ENCODE data around the gene OXNAD1.

The OXNAD1 gene, protein sequence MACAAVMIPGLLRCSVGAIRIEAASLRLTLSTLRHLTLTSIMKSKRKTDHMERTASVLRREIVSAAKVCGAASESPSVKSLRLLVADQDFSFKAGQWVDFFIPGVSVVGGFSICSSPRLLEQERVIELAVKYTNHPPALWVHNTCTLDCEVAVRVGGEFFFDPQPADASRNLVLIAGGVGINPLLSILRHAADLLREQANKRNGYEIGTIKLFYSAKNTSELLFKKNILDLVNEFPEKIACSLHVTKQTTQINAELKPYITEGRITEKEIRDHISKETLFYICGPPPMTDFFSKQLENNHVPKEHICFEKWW

DNA sequence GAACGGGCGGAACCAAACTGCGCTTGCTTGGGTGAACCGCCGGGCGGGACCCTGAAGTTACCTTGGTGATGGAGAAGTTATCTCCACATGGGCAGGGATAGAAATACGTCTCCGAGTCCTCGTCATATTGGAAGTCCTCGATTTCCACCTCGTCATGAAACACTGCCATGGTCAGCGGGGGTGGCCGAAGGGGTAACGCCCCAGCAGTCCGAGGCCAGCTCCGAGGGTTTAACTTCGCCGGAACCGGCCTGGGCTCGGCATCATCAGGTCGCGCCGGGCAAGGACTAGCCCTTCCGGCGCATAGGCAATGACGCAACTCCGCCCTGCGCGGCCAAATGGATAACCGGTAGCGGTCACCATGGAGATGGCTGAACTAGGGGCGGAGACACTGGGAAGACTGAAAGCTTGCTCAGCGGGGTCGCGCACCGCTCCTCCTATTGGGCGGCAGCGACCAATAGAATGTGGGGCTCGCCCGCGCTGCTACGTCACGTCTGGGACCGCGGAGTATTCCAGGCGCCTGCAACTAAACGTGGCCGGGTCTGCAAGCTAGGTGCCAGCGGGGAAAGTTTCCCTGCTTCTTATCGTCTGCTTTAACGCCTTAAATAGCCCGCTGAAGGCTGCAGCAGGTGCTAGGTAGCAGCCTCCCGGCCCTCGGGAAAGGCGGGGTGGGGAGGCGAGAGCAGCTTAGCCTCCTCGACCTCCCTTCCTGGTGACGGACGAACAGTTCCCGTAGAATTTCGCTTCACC, at the start of gene OXNAD1, which contains the start of gene DPH3:
Gene OXNAD1, plus strand, starts transcription at position 505 of the 747 bp plus-strand sequence. CDS start 5,741 bp downstream, outside the sequence.
Gene DPH3, minus strand, starts transcription at position 236 of the 747 bp plus-strand sequence. Its CDS starts 67 bp downstream, at position 169.
- TF ChIP-seq, protein P1, sequence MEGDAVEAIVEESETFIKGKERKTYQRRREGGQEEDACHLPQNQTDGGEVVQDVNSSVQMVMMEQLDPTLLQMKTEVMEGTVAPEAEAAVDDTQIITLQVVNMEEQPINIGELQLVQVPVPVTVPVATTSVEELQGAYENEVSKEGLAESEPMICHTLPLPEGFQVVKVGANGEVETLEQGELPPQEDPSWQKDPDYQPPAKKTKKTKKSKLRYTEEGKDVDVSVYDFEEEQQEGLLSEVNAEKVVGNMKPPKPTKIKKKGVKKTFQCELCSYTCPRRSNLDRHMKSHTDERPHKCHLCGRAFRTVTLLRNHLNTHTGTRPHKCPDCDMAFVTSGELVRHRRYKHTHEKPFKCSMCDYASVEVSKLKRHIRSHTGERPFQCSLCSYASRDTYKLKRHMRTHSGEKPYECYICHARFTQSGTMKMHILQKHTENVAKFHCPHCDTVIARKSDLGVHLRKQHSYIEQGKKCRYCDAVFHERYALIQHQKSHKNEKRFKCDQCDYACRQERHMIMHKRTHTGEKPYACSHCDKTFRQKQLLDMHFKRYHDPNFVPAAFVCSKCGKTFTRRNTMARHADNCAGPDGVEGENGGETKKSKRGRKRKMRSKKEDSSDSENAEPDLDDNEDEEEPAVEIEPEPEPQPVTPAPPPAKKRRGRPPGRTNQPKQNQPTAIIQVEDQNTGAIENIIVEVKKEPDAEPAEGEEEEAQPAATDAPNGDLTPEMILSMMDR (IDR thresholded peaks at IDR 0.05; ENCODE audit: low read depth, low read length), result no peak
- H3K4me3 ChIP-seq (ENCODE audit: low read depth, low read length), result peak within 1 kb of the TSS; percentile 82

DNA sequence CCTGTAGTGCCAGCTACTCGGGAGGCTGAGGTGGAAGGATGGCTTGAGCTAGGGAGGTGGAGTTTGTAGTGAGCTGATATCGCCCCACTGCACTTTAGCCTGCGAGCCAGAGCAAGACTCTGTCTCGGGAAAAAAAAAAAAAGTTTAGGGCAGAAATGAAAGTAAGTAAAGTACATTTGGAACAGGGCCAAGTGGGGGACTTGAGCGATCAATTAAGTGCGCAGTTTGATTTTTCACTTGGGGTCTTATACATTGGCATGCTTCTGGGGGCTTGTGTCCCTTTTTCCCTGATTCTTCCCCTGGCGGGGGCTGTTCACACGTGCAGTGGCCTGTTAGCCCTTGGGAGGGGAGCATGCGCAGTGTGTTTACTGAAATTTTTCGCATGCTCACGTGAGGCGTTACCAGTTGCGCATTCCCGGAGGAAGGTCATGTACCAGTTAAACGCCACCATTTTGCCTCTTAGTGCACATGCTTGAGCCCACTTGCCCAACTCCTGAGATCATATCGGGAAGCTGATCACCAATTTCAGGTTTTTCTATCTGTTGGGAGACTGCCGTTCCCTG, 48.6 kb upstream of the OXNAD1 start:
- H3K4me3 ChIP-seq (ENCODE audit: low read depth, low read length), result no peak overlapping the region

DNA sequence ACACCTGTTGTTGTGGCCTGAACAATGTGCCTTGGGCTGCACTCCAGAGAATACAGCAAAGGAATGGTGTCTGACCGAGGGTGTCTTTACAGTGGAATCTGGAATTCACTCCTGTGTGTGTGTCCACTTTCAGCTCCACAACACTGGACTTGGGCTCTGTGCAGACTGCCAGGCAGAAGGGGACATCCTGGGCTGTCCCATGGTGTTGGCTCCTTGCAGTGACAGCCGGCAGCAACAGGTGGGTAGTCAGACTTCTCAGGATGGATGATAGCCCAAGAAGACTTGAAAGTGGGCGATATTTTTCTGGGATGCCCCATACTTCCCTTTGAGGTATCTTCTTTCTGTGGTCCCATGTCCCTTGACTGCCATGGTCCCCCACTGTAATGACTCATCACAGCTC, 45.2 kb upstream of the OXNAD1 start:
- TF ChIP-seq, protein P1 (IDR thresholded peaks at IDR 0.05; ENCODE audit: low read depth, low read length), result no peak
- no peak overlapping the region for H3K4me3 ChIP-seq (ENCODE audit: low read depth, low read length)

More for the DNA sequence above, 48.6 kb upstream of the OXNAD1 start:
- TF ChIP-seq, protein P1 (IDR thresholded peaks at IDR 0.05; ENCODE audit: low read depth, low read length), result no peak

DNA sequence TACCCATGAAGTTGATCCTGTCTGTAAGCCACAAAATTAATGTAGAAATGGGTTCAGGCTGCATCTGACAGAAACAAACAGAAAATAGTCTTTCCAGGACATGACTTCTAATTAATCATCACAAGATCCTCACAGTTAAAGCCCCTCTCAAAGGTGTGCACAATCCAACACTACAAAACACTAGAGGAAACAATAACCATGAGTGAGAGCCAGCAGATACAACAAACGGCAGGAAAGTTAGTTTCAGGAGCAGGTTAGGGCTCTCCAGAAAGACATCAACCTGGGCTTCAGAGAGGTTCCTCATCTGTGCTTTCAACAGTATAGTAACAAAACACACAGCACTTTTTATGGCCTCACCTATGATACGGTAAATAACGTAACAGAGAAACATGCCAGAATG, 43.0 kb upstream of the OXNAD1 start:
- TF ChIP-seq, protein P1 (IDR thresholded peaks at IDR 0.05; ENCODE audit: low read depth, low read length), result no peak
- no peak overlapping the region for H3K4me3 ChIP-seq (ENCODE audit: low read depth, low read length)

DNA sequence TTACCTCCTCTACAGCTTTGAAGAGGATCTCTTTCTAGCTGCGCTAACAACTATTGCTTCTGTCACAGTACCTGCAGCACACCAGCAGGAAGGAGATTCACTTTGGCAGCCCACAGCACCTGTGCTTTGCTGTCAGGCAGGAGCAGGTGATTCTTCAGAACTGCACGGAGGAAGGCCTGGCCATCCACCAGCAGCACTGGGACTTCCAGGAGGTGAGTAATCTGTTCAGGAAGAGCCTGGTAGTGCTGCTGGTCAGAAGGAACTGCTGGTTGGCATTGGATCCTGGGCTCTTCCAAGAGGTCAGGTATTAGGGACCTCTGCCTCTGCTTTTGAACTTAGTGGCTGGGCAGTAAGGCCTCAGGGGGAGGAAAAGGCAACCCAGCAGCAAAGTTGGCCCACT, 42.5 kb upstream of the OXNAD1 start:
- no peak overlapping the region for H3K4me3 ChIP-seq (ENCODE audit: low read depth, low read length)
- TF ChIP-seq, protein P1 (IDR thresholded peaks at IDR 0.05; ENCODE audit: low read depth, low read length), result no peak

DNA sequence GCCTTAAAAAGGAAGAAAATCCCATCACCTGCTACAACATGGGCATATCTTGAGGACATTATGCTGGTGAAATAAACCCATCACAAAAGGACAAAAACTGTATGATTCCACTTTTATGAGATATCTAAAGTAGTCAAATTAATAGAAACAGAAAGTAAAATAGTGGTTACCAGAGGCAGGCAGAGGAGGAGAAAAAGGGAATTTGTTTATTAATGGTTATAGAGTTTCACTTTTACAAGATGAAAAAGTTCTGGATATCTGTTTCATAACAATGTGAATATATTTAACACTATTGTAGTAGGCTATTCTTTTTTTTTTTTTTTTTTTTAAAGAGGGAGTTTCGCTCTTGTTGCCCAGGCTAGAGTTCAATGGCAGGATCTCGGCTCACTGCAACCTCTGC, 40.7 kb upstream of the OXNAD1 start:
- TF ChIP-seq, protein P1 (IDR thresholded peaks at IDR 0.05; ENCODE audit: low read depth, low read length), result no peak
- no peak overlapping the region for H3K4me3 ChIP-seq (ENCODE audit: low read depth, low read length)
